NT2/D1 (cell line): Measurements from ENCODE around the gene SLC30A2.

Experiments
- SUZ12 ChIP-seq: IDR thresholded peaks from 2 replicates; pipeline ENCODE4 v1.6.1; 2011; ENCODE audit not compliant: insufficient read length, insufficient read depth; ENCODE audit errors: extremely low read depth
- YY1 ChIP-seq: IDR thresholded peaks from 2 replicates; pipeline ENCODE4 v1.6.1; 2011; ENCODE audit not compliant: insufficient read length, insufficient read depth
- ZNF274 ChIP-seq: IDR thresholded peaks from 2 replicates; pipeline ENCODE4 v1.6.1; 2011; ENCODE audit warnings: mild to moderate bottlenecking, low read depth, low read length

GRCh38 chr1:26060832-26061574 lies 15.1 kb upstream of the SLC30A2 start:
- TF ChIP-seq ZNF274 (no peak), YY1 (no peak), SUZ12 (no peak)
